Measurements from ENCODE around the gene FRMD4A. TPM values are rescaled to one million over a fixed set of nuclear protein-coding genes. Genes with fewer than 3 reads are reported as not detected.

Gene FRMD4A
- total and polyA plus RNA-seq, 3 donors from 2014 or later: 15.0 to 20.8 (median 18.7) TPM

- Histone ChIP-seq H3K36me3 (ENCODE audit: low read depth, missing control alignments) (no peaks in the 10 kb centered on the region), H3K4me1 (no peaks in the 10 kb centered on the region), H3K9me3 (no peaks in the 10 kb centered on the region), H3K4me3 (no peak overlapping the region), H3K27ac (no peak overlapping the region), H3K27me3 (no peaks in the 10 kb centered on the region)
- intact Hi-C loops (cut with DNase I; ENCODE audit: low total_unique reads): no loop called here
- DNase-seq: no peak
- TF ChIP-seq, protein P1, sequence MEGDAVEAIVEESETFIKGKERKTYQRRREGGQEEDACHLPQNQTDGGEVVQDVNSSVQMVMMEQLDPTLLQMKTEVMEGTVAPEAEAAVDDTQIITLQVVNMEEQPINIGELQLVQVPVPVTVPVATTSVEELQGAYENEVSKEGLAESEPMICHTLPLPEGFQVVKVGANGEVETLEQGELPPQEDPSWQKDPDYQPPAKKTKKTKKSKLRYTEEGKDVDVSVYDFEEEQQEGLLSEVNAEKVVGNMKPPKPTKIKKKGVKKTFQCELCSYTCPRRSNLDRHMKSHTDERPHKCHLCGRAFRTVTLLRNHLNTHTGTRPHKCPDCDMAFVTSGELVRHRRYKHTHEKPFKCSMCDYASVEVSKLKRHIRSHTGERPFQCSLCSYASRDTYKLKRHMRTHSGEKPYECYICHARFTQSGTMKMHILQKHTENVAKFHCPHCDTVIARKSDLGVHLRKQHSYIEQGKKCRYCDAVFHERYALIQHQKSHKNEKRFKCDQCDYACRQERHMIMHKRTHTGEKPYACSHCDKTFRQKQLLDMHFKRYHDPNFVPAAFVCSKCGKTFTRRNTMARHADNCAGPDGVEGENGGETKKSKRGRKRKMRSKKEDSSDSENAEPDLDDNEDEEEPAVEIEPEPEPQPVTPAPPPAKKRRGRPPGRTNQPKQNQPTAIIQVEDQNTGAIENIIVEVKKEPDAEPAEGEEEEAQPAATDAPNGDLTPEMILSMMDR (IDR thresholded peaks at IDR 0.05): no peak
- TF ChIP-seq POLR2A (IDR thresholded peaks at IDR 0.05): no peak
Observed at GRCh38 chr10:14196113-14196512, 134.6 kb downstream of the FRMD4A start.

- Histone ChIP-seq H3K27me3 (no peaks in the 10 kb centered on the region), H3K36me3 (ENCODE audit: low read depth, missing control alignments) (no peaks in the 10 kb centered on the region), H3K27ac (no peak overlapping the region), H3K4me1 (no peaks in the 10 kb centered on the region), H3K9me3 (no peaks in the 10 kb centered on the region), H3K4me3 (no peak overlapping the region)
- no peak for DNase-seq
- 85 to 93% methylated on average over 6 of the region's 6 CpGs for WGBS, 2 donors
- intact Hi-C loops (cut with DNase I; ENCODE audit: low total_unique reads): no loop called here
- TF ChIP-seq, protein P1 (IDR thresholded peaks at IDR 0.05): no peak
- TF ChIP-seq POLR2A (IDR thresholded peaks at IDR 0.05): no peak
Observed at GRCh38 chr10:14195433-14195832, 135.3 kb downstream of the FRMD4A start.

- Histone ChIP-seq H3K36me3 (ENCODE audit: low read depth, missing control alignments) (no peaks in the 10 kb centered on the region), H3K4me3 (no peak overlapping the region), H3K27me3 (no peaks in the 10 kb centered on the region), H3K4me1 (no peaks in the 10 kb centered on the region), H3K9me3 (no peaks in the 10 kb centered on the region), H3K27ac (no peak overlapping the region)
- 73 to 83% methylated on average over 2 of the region's 2 CpGs for WGBS, 2 donors
- TF ChIP-seq, protein P1 (IDR thresholded peaks at IDR 0.05): no peak
- no peak for DNase-seq
- intact Hi-C loops (cut with DNase I; ENCODE audit: low total_unique reads): no loop called here
Observed at GRCh38 chr10:14192746-14193145, 138.0 kb downstream of the FRMD4A start.

DNA sequence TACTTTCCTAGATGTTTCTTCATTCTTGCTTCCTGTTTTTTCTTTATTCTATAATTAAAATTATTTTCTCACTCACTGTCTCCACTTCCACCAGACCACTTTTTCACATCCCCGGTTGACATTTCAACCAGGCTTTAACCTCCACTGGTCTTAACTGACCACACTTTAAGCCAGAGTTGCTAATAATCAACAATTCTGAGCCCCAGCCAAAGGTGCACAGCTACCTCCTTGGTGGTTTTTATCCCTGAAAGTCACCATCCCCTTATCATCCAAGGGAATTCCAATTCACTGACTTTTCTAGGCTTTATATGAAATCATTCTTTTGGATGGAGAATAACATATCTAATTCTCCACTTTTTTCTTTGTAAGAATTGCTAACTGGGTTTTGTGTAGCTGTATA is 138.9 kb downstream of the FRMD4A start:
- Histone ChIP-seq H3K27ac (no peak overlapping the region), H3K9me3 (no peaks in the 10 kb centered on the region), H3K4me1 (no peaks in the 10 kb centered on the region), H3K36me3 (ENCODE audit: low read depth, missing control alignments) (no peaks in the 10 kb centered on the region), H3K27me3 (no peaks in the 10 kb centered on the region), H3K4me3 (no peak overlapping the region)
- TF ChIP-seq, protein P1 (IDR thresholded peaks at IDR 0.05): no peak
- no peak for TF ChIP-seq POLR2A (IDR thresholded peaks at IDR 0.05)
- intact Hi-C loops (cut with DNase I; ENCODE audit: low total_unique reads): no loop called here
- DNase-seq: no peak
- 84 to 95% methylated on average over 1 of the region's 1 CpG for WGBS, 2 donors

DNA sequence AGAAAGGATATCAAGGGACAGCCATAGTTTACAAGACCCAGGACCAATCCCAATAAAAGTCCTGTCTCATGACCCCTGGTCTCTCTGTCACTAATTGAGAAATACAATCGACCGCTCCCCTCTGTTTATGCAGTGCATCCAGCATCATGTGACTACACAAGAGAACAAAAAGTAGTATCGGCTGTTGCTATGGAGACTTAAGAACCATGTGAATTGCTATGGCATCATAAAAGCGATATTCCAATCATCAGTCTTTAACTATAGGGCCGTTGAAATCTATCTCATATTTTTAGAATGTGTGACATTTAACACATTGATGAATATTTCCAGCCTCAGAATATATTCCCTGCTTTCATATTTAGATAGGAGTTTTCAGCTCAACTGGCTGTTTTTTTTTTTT is 139.3 kb downstream of the FRMD4A start:
- Histone ChIP-seq H3K27me3 (no peaks in the 10 kb centered on the region), H3K27ac (no peak overlapping the region), H3K4me1 (no peaks in the 10 kb centered on the region), H3K4me3 (no peak overlapping the region), H3K36me3 (ENCODE audit: low read depth, missing control alignments) (no peaks in the 10 kb centered on the region), H3K9me3 (no peaks in the 10 kb centered on the region)
- WGBS, 2 donors: 81 to 83% methylated on average over 5 of the region's 5 CpGs
- intact Hi-C loops (cut with DNase I; ENCODE audit: low total_unique reads): no loop called here
- TF ChIP-seq, protein P1 (IDR thresholded peaks at IDR 0.05): no peak
- TF ChIP-seq POLR2A (IDR thresholded peaks at IDR 0.05): no peak
- no peak for DNase-seq

Data from testis (tissue), 3 donors.